ENCODE measurements around the gene EBF3.
"Not testable (repeated sequence)": the region's sequence is repeated elsewhere in the genome, so short reads cannot be mapped to it uniquely, and the experiment has no call there.

EBF3 gene

GRCh38 chr10:129922598-129923123 is 41.4 kb downstream of the EBF3 start:
- in situ Hi-C loops (cut with HindIII; ENCODE audit: low sequenced_read_pairs) = no loop called here
- no peak overlapping the region for H3K4me3 ChIP-seq (ENCODE audit: low read depth, low read length)
- no peak for DNase-seq (ENCODE audit: low read depth, low spot score)
- TF ChIP-seq CTCF (IDR thresholded peaks at IDR 0.05; ENCODE audit: low read depth, low read length) = no peak

GRCh38 chr10:129921801-129922597 is 42.1 kb downstream of the EBF3 start:
- TF ChIP-seq CTCF (IDR thresholded peaks at IDR 0.05; ENCODE audit: low read depth, low read length) = no peak
- DNase-seq (ENCODE audit: low read depth, low spot score) = no peak
- no peak overlapping the region for H3K4me3 ChIP-seq (ENCODE audit: low read depth, low read length)
- in situ Hi-C loops (cut with HindIII; ENCODE audit: low sequenced_read_pairs) = no loop called here

GRCh38 chr10:129921065-129921670 is 42.9 kb downstream of the EBF3 start:
- in situ Hi-C loops (cut with HindIII; ENCODE audit: low sequenced_read_pairs) = no loop called here
- no peak for TF ChIP-seq CTCF (IDR thresholded peaks at IDR 0.05; ENCODE audit: low read depth, low read length)
- DNase-seq (ENCODE audit: low read depth, low spot score) = no peak
- no peak overlapping the region for H3K4me3 ChIP-seq (ENCODE audit: low read depth, low read length)

GRCh38 chr10:129920187-129920586 is 43.9 kb downstream of the EBF3 start:
- DNase-seq (ENCODE audit: low read depth, low spot score); in situ Hi-C loops (cut with HindIII; ENCODE audit: low sequenced_read_pairs); H3K4me3 ChIP-seq (ENCODE audit: low read depth, low read length): not testable (repeated sequence)

- TF ChIP-seq CTCF (IDR thresholded peaks at IDR 0.05; ENCODE audit: low read depth, low read length) = no peak
- in situ Hi-C loops (cut with HindIII; ENCODE audit: low sequenced_read_pairs) = no loop called here
- H3K4me3 ChIP-seq (ENCODE audit: low read depth, low read length) = no peak overlapping the region
- no peak for DNase-seq (ENCODE audit: low read depth, low spot score)
These were observed 44.7 kb downstream of the EBF3 start for GRCh38 chr10:129919358-129919757.

- DNase-seq (ENCODE audit: low read depth, low spot score) = no peak
- no peak for TF ChIP-seq CTCF (IDR thresholded peaks at IDR 0.05; ENCODE audit: low read depth, low read length)
- in situ Hi-C loops (cut with HindIII; ENCODE audit: low sequenced_read_pairs) = no loop called here
- no peak overlapping the region for H3K4me3 ChIP-seq (ENCODE audit: low read depth, low read length)
These were observed 45.2 kb downstream of the EBF3 start for GRCh38 chr10:129918836-129919235.

GRCh38 chr10:129918401-129918800 is 45.7 kb downstream of the EBF3 start:
- no peak overlapping the region for H3K4me3 ChIP-seq (ENCODE audit: low read depth, low read length)
- DNase-seq (ENCODE audit: low read depth, low spot score) = no peak
- no peak for TF ChIP-seq CTCF (IDR thresholded peaks at IDR 0.05; ENCODE audit: low read depth, low read length)
- in situ Hi-C loops (cut with HindIII; ENCODE audit: low sequenced_read_pairs) = no loop called here

Measured in astrocyte of the spinal cord (primary cell).